A673 (cell line): ENCODE measurements around the gene LAGE3.

Source experiments
- EZH2 ChIP-seq: fragments of 200-600 bp; sonication (generic); IDR thresholded peaks from 2 replicates; pipeline ENCODE4 v1.6.1; 2017; ENCODE audit warnings: borderline replicate concordance, low read depth, mild to moderate bottlenecking, mixed read lengths, antibody characterized with exemption, low read length; ENCODE audit not compliant: poor library complexity, severe bottlenecking
- TF ChIP-seq, protein P1 (sequence below): fragments of 300-800, 200-600 bp; sonication (generic); conservative IDR thresholded peaks from 2 replicates; pipeline ENCODE4 v1.5.1; 2017; ENCODE audit warnings: low read depth, mild to moderate bottlenecking, antibody characterized with exemption, low read length, moderate library complexity, mixed read lengths

GRCh38 chrX:154460326-154460725 is 18.8 kb downstream of the LAGE3 start:
- TF ChIP-seq, protein P1, sequence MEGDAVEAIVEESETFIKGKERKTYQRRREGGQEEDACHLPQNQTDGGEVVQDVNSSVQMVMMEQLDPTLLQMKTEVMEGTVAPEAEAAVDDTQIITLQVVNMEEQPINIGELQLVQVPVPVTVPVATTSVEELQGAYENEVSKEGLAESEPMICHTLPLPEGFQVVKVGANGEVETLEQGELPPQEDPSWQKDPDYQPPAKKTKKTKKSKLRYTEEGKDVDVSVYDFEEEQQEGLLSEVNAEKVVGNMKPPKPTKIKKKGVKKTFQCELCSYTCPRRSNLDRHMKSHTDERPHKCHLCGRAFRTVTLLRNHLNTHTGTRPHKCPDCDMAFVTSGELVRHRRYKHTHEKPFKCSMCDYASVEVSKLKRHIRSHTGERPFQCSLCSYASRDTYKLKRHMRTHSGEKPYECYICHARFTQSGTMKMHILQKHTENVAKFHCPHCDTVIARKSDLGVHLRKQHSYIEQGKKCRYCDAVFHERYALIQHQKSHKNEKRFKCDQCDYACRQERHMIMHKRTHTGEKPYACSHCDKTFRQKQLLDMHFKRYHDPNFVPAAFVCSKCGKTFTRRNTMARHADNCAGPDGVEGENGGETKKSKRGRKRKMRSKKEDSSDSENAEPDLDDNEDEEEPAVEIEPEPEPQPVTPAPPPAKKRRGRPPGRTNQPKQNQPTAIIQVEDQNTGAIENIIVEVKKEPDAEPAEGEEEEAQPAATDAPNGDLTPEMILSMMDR: no peak
- no peak for TF ChIP-seq EZH2
